ENCODE data around the gene TTLL11.

The TTLL11 gene

DNA sequence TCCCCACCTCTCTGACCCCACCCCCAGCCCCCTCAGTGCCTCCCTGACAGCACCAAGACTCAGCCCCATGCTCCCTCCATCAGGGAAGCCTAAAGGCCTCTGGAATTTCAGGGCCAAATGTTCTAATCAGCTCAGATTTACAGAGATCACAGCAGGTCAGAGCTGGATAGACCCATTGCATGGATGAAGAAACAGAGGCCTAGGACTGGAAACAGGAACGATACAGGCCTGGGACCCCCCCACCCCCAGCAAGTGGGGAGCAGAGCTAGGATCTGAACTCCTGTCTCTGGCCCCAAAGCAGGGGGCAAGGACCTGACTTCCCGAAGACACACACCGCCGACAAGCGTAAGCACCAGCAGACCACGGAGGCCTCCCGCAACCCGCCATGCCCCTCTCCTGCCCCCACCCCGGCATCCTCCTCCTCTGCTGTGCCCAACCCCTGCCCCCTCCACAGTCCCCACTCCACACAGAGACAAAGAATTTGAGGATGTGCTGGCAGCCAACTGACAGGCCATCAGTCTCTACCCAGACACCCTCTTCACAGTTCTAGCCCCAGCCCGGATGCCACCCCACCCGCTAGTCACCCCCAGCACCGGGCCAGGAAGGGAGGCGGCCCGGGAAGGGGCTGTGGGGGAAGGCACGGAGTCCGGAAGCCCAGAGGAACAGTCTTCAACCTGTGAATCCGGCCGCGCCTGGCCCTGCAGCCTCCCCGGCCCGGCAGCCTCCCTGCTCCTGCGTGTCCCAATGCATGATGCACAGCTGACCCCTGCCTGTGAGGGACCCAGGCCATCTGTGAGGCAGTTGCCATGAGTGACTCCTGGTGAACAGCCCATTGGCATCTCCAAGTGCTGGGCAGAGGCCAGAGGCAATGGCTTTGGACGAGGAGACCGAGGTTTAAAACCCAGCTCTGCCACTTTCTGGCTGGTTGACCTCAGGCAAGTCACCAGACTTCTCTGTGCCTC, 35.2 kb upstream of the TTLL11 start:
- Histone ChIP-seq H3K4me1 (ENCODE audit: insufficient read depth, poor library complexity, severe bottlenecking) (peaks cover 11% of the 10 kb centered on the region), H3K9me3 (ENCODE audit: severe bottlenecking) (no peaks in the 10 kb centered on the region), H3K4me3 (ENCODE audit: severe bottlenecking) (no peak overlapping the region), H3K27ac (ENCODE audit: poor library complexity, severe bottlenecking) (no peak overlapping the region), H3K27me3 (ENCODE audit: insufficient read depth, poor library complexity, severe bottlenecking) (no peaks in the 10 kb centered on the region), H3K36me3 (ENCODE audit: low read depth) (no peaks in the 10 kb centered on the region)
- DNase-seq (ENCODE audit: low spot score) (no peak), ATAC-seq (ENCODE audit: low read depth) (no peak)
- TF ChIP-seq, protein P1, sequence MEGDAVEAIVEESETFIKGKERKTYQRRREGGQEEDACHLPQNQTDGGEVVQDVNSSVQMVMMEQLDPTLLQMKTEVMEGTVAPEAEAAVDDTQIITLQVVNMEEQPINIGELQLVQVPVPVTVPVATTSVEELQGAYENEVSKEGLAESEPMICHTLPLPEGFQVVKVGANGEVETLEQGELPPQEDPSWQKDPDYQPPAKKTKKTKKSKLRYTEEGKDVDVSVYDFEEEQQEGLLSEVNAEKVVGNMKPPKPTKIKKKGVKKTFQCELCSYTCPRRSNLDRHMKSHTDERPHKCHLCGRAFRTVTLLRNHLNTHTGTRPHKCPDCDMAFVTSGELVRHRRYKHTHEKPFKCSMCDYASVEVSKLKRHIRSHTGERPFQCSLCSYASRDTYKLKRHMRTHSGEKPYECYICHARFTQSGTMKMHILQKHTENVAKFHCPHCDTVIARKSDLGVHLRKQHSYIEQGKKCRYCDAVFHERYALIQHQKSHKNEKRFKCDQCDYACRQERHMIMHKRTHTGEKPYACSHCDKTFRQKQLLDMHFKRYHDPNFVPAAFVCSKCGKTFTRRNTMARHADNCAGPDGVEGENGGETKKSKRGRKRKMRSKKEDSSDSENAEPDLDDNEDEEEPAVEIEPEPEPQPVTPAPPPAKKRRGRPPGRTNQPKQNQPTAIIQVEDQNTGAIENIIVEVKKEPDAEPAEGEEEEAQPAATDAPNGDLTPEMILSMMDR (IDR thresholded peaks at IDR 0.05; ENCODE audit: poor library complexity, severe bottlenecking) = no peak

GRCh38 chr9:122127396-122127798, 34.3 kb upstream of the TTLL11 start:
- Histone ChIP-seq H3K27ac (ENCODE audit: poor library complexity, severe bottlenecking) (no peak overlapping the region), H3K36me3 (ENCODE audit: low read depth) (no peaks in the 10 kb centered on the region), H3K4me1 (ENCODE audit: insufficient read depth, poor library complexity, severe bottlenecking) (peaks cover 11% of the 10 kb centered on the region), H3K9me3 (ENCODE audit: severe bottlenecking) (no peaks in the 10 kb centered on the region), H3K27me3 (ENCODE audit: insufficient read depth, poor library complexity, severe bottlenecking) (no peaks in the 10 kb centered on the region), H3K4me3 (ENCODE audit: severe bottlenecking) (no peak overlapping the region)
- no peak for DNase-seq (ENCODE audit: low spot score)
- no peak for ATAC-seq (ENCODE audit: low read depth)
- TF ChIP-seq, protein P1 (IDR thresholded peaks at IDR 0.05; ENCODE audit: poor library complexity, severe bottlenecking) = no peak

DNA sequence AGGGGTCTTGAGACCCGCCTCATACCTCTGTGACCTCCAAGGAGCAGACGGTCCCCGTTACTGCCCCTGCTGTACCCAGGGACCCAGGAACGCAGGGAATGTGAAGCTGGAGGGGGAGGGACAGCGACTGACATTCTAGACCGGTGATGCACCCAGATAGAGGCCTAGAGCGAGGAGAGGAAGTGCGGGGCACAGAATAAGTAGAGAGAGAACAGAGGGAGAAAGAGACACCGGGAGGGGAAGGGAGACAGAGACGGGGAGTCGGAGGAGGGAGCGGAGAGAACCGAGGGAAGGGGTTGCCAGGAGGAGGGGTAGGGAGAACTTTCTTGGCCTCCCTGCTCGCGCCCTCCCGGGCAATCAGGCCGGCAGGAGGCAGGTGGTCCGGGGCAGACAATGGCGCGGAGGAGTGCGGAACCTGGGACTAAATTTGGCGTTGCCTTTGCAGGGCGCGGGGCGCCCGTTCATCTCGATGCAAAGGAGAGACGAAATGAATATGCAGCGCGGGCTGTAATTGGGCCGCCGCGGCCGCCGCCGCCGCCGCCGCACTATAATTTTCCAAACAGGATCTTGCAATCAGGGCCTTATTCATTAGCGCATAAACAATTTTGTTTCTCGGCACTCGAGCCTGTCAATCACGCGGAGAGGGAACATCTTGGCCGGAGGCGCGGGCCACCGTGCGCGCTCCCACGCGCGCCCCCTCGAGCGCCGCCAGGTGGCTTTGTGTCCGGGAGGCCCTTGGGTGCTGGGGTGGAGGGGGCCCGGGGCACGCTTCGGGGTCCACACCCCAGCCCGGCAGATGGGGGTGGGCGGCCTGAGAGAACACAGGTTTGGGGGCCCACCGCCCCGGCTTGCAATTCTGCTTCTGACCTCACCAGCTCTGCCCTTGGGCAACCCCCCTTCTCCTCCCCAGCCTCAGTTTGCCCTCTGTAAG, 33.5 kb upstream of the TTLL11 start:
- H3K4me1 ChIP-seq (ENCODE audit: insufficient read depth, poor library complexity, severe bottlenecking) = peaks cover 11% of the 10 kb centered on the region
- peak; percentile 54 for ATAC-seq (ENCODE audit: low read depth)
- TF ChIP-seq, protein P1 (IDR thresholded peaks at IDR 0.05; ENCODE audit: poor library complexity, severe bottlenecking) = no peak
- DNase-seq (ENCODE audit: low spot score) = no peak
- H3K36me3 ChIP-seq (ENCODE audit: low read depth) = no peaks in the 10 kb centered on the region
- no peaks in the 10 kb centered on the region for H3K27me3 ChIP-seq (ENCODE audit: insufficient read depth, poor library complexity, severe bottlenecking)
- H3K27ac ChIP-seq (ENCODE audit: poor library complexity, severe bottlenecking) = peak overlapping the region; percentile 50
- no peak overlapping the region for H3K4me3 ChIP-seq (ENCODE audit: severe bottlenecking)
- no peaks in the 10 kb centered on the region for H3K9me3 ChIP-seq (ENCODE audit: severe bottlenecking)

GRCh38 chr9:122125509-122126330, 32.6 kb upstream of the TTLL11 start:
- no peaks in the 10 kb centered on the region for H3K9me3 ChIP-seq (ENCODE audit: severe bottlenecking)
- DNase-seq (ENCODE audit: low spot score) (no peak), ATAC-seq (ENCODE audit: low read depth) (peak; percentile 58)
- H3K36me3 ChIP-seq (ENCODE audit: low read depth) = no peaks in the 10 kb centered on the region
- H3K27ac ChIP-seq (ENCODE audit: poor library complexity, severe bottlenecking) = peak overlapping the region; percentile 50
- TF ChIP-seq, protein P1 (IDR thresholded peaks at IDR 0.05; ENCODE audit: poor library complexity, severe bottlenecking) = peak; percentile 78
- H3K4me3 ChIP-seq (ENCODE audit: severe bottlenecking) = no peak overlapping the region
- no peaks in the 10 kb centered on the region for H3K27me3 ChIP-seq (ENCODE audit: insufficient read depth, poor library complexity, severe bottlenecking)
- H3K4me1 ChIP-seq (ENCODE audit: insufficient read depth, poor library complexity, severe bottlenecking) = peaks cover 11% of the 10 kb centered on the region

Data from RWPE2 (cell line).